ENCODE results near the gene DUSP7.
A peak's percentile ranks its signal among the peaks of the same experiment; 100 is the strongest.

The DUSP7 gene

GRCh38 chr3:52004163-52004787 lies 52.1 kb downstream of the DUSP7 start:
- no peak overlapping the region for H3K4me3 ChIP-seq (ENCODE audit: low read depth, low read length)
- no peak for DNase-seq (ENCODE audit: low read depth, low spot score)
- peak; percentile 82 for TF ChIP-seq CTCF (IDR thresholded peaks at IDR 0.05; ENCODE audit: insufficient read depth, low read length, missing control alignments)
- CTCF ChIA-PET, result interaction anchor here (0.6 to 18.2 kb wide), 47 partner anchors 9 to 615 kb away, joined by 3 to 779 read pairs (median 5); partner anchors contain the start of genes ACY1, DUSP7, PARP3 and POC1A
- POLR2A ChIA-PET, result interaction anchor here (1.0 to 1.7 kb wide), 4 partner anchors 42 to 150 kb away, joined by 3 to 8 read pairs (median 4); partner anchors contain the start of genes DUSP7 and POC1A

DNA sequence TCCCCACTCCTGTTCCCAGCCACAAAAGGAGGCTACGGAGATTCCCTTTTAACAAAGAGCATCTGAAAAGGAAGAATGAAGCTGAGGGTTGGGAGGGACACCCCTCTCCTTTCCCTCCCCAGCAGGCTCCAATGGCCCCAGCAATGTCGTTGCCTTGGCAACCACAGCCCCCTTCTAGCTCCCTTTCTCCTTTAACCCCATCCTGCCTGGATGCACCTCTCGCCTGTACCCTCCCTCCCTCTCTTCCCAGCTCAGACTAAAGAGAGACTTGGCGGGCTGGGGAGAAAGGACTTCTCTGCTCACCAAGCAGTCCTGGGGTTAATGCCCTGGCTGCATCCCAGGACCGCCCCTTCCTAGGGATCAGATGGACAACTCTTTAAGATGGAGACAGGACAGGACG lies 53.6 kb downstream of the DUSP7 start:
- no peak overlapping the region for H3K4me3 ChIP-seq (ENCODE audit: low read depth, low read length)
- ChIA-PET CTCF (interaction anchor here (0.9 to 18.2 kb wide), 25 partner anchors 10 to 613 kb away, joined by 3 to 779 read pairs (median 7); partner anchors contain the start of genes DUSP7, PARP3 and POC1A), POLR2A (no interaction called here)
- no peak for DNase-seq (ENCODE audit: low read depth, low spot score)
- TF ChIP-seq CTCF (IDR thresholded peaks at IDR 0.05; ENCODE audit: insufficient read depth, low read length, missing control alignments), result no peak

DNA sequence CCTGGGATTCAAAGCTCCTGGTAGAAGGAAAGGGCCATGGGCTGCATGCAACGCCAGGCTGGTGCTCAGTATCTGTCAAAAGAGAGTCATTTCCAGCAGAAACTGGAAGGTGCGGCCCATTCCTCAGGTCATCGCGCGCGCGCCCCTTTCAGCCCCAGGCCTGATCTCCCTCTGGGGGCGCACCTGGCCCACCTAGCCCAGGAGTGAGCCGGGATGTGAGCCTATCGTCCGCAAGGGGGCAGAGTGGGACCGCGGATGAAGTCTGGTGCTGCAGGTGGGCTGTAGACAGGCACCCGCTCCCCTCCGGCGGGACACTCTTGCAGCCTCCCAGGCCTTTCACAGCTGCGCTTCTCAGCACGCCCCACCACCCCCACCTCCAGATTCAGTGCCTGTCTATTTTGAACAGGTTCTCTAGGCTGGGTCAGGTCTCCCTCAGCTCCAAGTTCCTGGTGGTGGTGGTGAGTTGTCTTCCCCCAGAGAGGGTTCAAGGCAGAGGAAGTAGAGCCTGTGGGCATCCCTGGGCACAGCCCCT lies 54.9 kb downstream of the DUSP7 start:
- DNase-seq (ENCODE audit: low read depth, low spot score), result no peak
- no peak overlapping the region for H3K4me3 ChIP-seq (ENCODE audit: low read depth, low read length)
- peak; percentile 96 for TF ChIP-seq CTCF (IDR thresholded peaks at IDR 0.05; ENCODE audit: insufficient read depth, low read length, missing control alignments)
- CTCF ChIA-PET, result interaction anchor here (0.6 to 18.2 kb wide), 39 partner anchors 9 to 447 kb away, joined by 3 to 779 read pairs (median 5); partner anchors contain the start of genes ABHD14B, DUSP7, PARP3 and POC1A
- POLR2A ChIA-PET, result interaction anchor here (0.6 kb wide), 1 partner anchor 141 kb away, joined by 3 read pairs; no protein-coding TSS in a partner anchor

DNA sequence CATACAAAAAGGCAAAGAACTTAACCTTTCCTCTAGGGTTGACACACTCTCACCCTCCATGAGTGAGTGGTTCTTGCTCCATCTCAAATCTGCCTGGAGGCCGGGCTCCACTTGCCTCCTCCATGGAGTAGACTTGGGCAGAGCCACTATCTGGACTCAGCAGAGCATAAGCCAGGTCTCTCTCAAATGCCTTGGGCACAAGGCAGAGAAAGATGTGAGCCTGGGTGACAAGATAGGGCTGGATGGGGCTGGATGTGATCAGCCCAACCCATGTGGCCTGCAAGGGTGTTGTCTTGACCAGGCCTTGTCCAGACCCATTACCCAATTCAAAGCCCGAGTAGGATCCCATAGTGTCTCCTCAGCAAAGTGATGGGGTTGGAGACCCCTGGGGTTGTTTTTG lies 56.5 kb downstream of the DUSP7 start:
- ChIA-PET CTCF (interaction anchor here (1.0 to 18.2 kb wide), 9 partner anchors 14 to 143 kb away, joined by 3 to 779 read pairs (median 10); partner anchors contain the start of genes ABHD14B and DUSP7), POLR2A (no interaction called here)
- TF ChIP-seq CTCF (IDR thresholded peaks at IDR 0.05; ENCODE audit: insufficient read depth, low read length, missing control alignments), result no peak
- no peak for DNase-seq (ENCODE audit: low read depth, low spot score)
- no peak overlapping the region for H3K4me3 ChIP-seq (ENCODE audit: low read depth, low read length)
